Endothelial cell of umbilical vein (primary cell): ENCODE measurements around the gene LILRA5.

ENCODE experiments used
- CTCF ChIP-seq, 2 donors: IDR thresholded peaks; 1 replicate in 1 of 2; 2 replicates in 1 of 2; pipeline ENCODE4 v1.5.1; 2011; ENCODE audit warnings: low read length in 2 of 2, mild to moderate bottlenecking in 2 of 2, moderate library complexity in 2 of 2, control low read depth in 1 of 2, inconsistent platforms in 1 of 2, low read depth in 1 of 2; ENCODE audit not compliant: insufficient read depth in 1 of 2; ENCODE audit errors: extremely low read depth in 1 of 2
- EZH2 ChIP-seq: IDR thresholded peaks from 2 replicates; pipeline ENCODE4 v1.6.1; 2012; ENCODE audit warnings: borderline replicate concordance, low read depth, mild to moderate bottlenecking, moderate library complexity, low read length, inconsistent platforms; ENCODE audit not compliant: severe bottlenecking
- FOS ChIP-seq: IDR thresholded peaks from 2 replicates; pipeline ENCODE4 v1.6.1; 2011; ENCODE audit warnings: mild to moderate bottlenecking, low read length, moderate library complexity, borderline replicate concordance; ENCODE audit not compliant: insufficient read depth
- MAX ChIP-seq: IDR thresholded peaks from 2 replicates; pipeline ENCODE4 v1.6.1; 2011; ENCODE audit not compliant: insufficient read depth, insufficient read length
- MYC ChIP-seq: IDR thresholded peaks from one replicate; pipeline ENCODE4 v1.6.1; 2011; ENCODE audit warnings: mild to moderate bottlenecking, low read depth, low read length
- POLR2A ChIP-seq: IDR thresholded peaks from 2 replicates; pipeline ENCODE4 v1.6.1; 2012; ENCODE audit warnings: low read depth, mild to moderate bottlenecking, control low read depth, low read length
- POLR2AphosphoS5 ChIP-seq: IDR thresholded peaks from 2 replicates; pipeline ENCODE4 v1.6.1; 2012; ENCODE audit warnings: low read depth, mild to moderate bottlenecking, control low read depth, low read length, moderate library complexity; ENCODE audit not compliant: insufficient read depth

GRCh38 chr19:54335164-54335563, 22.2 kb upstream of the LILRA5 start:
- TF ChIP-seq CTCF (IDR thresholded peaks at IDR 0.05; ENCODE audit: extremely low read depth in 1 of 2, insufficient read depth in 1 of 2, low read depth in 1 of 2, low read length in 2 of 2) (no peak), EZH2 (no peak), POLR2A (no peak), MAX (no peak), POLR2AphosphoS5 (no peak), MYC (no peak), FOS (no peak)
